IMR-90 (cell line): ENCODE results near the gene FOCAD. TPM values are rescaled to one million over a fixed set of nuclear protein-coding genes. Genes with fewer than 3 reads are reported as not detected.

Experiments used
- ATAC-seq: fragments of 200-7000 bp; cut with Tn5 transposase; 2 replicates; pipeline ENCODE4 v1.9.1; 2020; ENCODE audit warnings: low read depth, mild to moderate bottlenecking, moderate library complexity
- BruUV-seq: library from RNA; stranded (reverse); fragments of 400-500 nt; replicated peaks from 2 replicates; lab custom pipeline; 2021; lab: Mats Ljungman, UMichigan
- CTCF ChIA-PET: fragments of 300-600 bp; formaldehyde crosslinking; extraction: SDS; loops from one replicate; lab custom pipeline; 2021; ENCODE audit warnings: antibody characterized with exemption; lab: Yijun Ruan, JAX
- POLR2A ChIA-PET: fragments of 300-600 bp; sonication (Branson Sonifier 250); formaldehyde crosslinking; loops from one replicate; lab custom pipeline; 2022; ENCODE audit warnings: antibody characterized with exemption; ENCODE audit not compliant: unreplicated experiment; lab: Charles Lee
- DNase-seq: peaks from one replicate; pipeline ENCODE4 v3.0.0; 2013
- H2AFZ ChIP-seq: replicated peaks from 2 replicates; pipeline ENCODE3; 2013; ENCODE audit warnings: low read length, mild to moderate bottlenecking; ENCODE audit not compliant: poor library complexity
- H2AK5ac ChIP-seq: 2 replicates; pipeline ENCODE4 v1.6.1; 2013; ENCODE audit warnings: low read depth, low read length, inconsistent platforms
- H2AK9ac ChIP-seq: replicated peaks from 2 replicates; pipeline ENCODE3; 2013; ENCODE audit warnings: mild to moderate bottlenecking, low read depth, low read length, moderate library complexity; ENCODE audit not compliant: poor library complexity
- H2BK120ac ChIP-seq: 2 replicates; pipeline ENCODE4 v1.6.1; 2013; ENCODE audit warnings: low read depth, low read length, inconsistent platforms
- H2BK15ac ChIP-seq: 3 replicates; pipeline ENCODE4 v1.6.1; 2013; ENCODE audit warnings: low read depth, low read length, inconsistent platforms
- H2BK20ac ChIP-seq: 2 replicates; pipeline ENCODE4 v1.6.1; 2013; ENCODE audit warnings: low read depth, mild to moderate bottlenecking, inconsistent platforms, low read length, moderate library complexity
- H2BK5ac ChIP-seq: 2 replicates; pipeline ENCODE4 v1.6.1; 2013; ENCODE audit warnings: mild to moderate bottlenecking, low read depth, low read length, inconsistent platforms; ENCODE audit not compliant: poor library complexity, severe bottlenecking
- H3K14ac ChIP-seq: replicated peaks from 2 replicates; pipeline ENCODE4 v1.6.1; 2013; ENCODE audit warnings: low read depth, low read length, inconsistent platforms
- H3K18ac ChIP-seq: 2 replicates; pipeline ENCODE4 v1.6.1; 2013; ENCODE audit warnings: low read depth, low read length, control low read depth
- H3K23ac ChIP-seq: 2 replicates; pipeline ENCODE4 v1.6.1; 2013; ENCODE audit warnings: low read depth, low read length, inconsistent platforms
- H3K27ac ChIP-seq: 2 replicates; pipeline ENCODE4 v1.5.1; 2013; ENCODE audit warnings: mild to moderate bottlenecking, control low read depth, low read length; ENCODE audit not compliant: insufficient read depth
- H3K27me3 ChIP-seq: 2 replicates; pipeline ENCODE4 v1.6.1; 2013; ENCODE audit warnings: low read length; ENCODE audit not compliant: control insufficient read depth, insufficient read depth
- H3K36me3 ChIP-seq: 2 replicates; pipeline ENCODE4 v1.6.1; 2013; ENCODE audit warnings: low read length, mixed read lengths; ENCODE audit not compliant: control insufficient read depth, insufficient read depth
- H3K4ac ChIP-seq: 2 replicates; pipeline ENCODE4 v1.6.1; 2013; ENCODE audit warnings: low read depth, low read length, inconsistent platforms
- H3K4me1 ChIP-seq: 2 replicates; pipeline ENCODE4 v1.6.1; 2013; ENCODE audit warnings: low read length, mixed read lengths; ENCODE audit not compliant: control insufficient read depth, insufficient read depth
- H3K4me2 ChIP-seq: 2 replicates; pipeline ENCODE4 v1.6.1; 2013; ENCODE audit warnings: low read depth, mild to moderate bottlenecking, control low read depth, low read length, moderate library complexity
- H3K4me3 ChIP-seq: 2 replicates; pipeline ENCODE4 v1.5.1; 2013; ENCODE audit warnings: low read depth, mild to moderate bottlenecking, control low read depth, low read length, moderate library complexity; ENCODE audit not compliant: insufficient read depth
- H3K56ac ChIP-seq: 2 replicates; pipeline ENCODE4 v1.6.1; 2013; ENCODE audit warnings: low read length, inconsistent platforms; ENCODE audit not compliant: insufficient read depth; ENCODE audit errors: extremely low read depth
- H3K79me1 ChIP-seq, 2 experiments: 2 replicates each; pipeline ENCODE4 v1.6.1; 2013; ENCODE audit warnings: low read length in 2 of 2, inconsistent platforms in 1 of 2, low read depth in 1 of 2
- H3K9ac ChIP-seq: 2 replicates; pipeline ENCODE4 v1.6.1; 2013; ENCODE audit warnings: low read depth, low read length, control low read depth
- H3K9me1 ChIP-seq: 2 replicates; pipeline ENCODE4 v1.6.1; 2013; ENCODE audit warnings: low read length, inconsistent platforms; ENCODE audit not compliant: insufficient read depth
- H3K9me3 ChIP-seq: 2 replicates; pipeline ENCODE4 v1.6.1; 2013; ENCODE audit warnings: low read length; ENCODE audit not compliant: control insufficient read depth, insufficient read depth
- H4K20me1 ChIP-seq: 2 replicates; pipeline ENCODE4 v1.6.1; 2013; ENCODE audit warnings: low read length, inconsistent platforms; ENCODE audit not compliant: insufficient read depth
- H4K5ac ChIP-seq: 2 replicates; pipeline ENCODE4 v1.6.1; 2013; ENCODE audit warnings: mild to moderate bottlenecking, low read depth, low read length, control low read depth
- H4K8ac ChIP-seq, 2 experiments: 2 replicates each; pipeline ENCODE4 v1.6.1; 2013; ENCODE audit warnings: low read depth in 2 of 2, low read length in 2 of 2, control low read depth in 1 of 2, inconsistent platforms in 1 of 2
- H4K91ac ChIP-seq: 2 replicates; pipeline ENCODE4 v1.6.1; 2013; ENCODE audit warnings: low read depth, low read length, inconsistent platforms; ENCODE audit not compliant: insufficient read depth
- BHLHE40 ChIP-seq: fragments of 150-350 bp; IDR thresholded peaks from 2 replicates; pipeline ENCODE4 v1.6.1; 2016; ENCODE audit warnings: mild to moderate bottlenecking, low read depth, low read length
- CEBPB ChIP-seq: IDR thresholded peaks from 2 replicates; pipeline ENCODE4 v1.6.1; 2012; ENCODE audit warnings: low read depth, low read length, improper control_type of control experiment
- CHD1 ChIP-seq: IDR thresholded peaks from 2 replicates; pipeline ENCODE4 v1.6.1; 2012; ENCODE audit warnings: low read depth, low read length, improper control_type of control experiment
- CTCF ChIP-seq: conservative IDR thresholded peaks from 2 replicates; pipeline ENCODE4 v1.5.1; 2012; ENCODE audit warnings: mild to moderate bottlenecking, low read depth, low read length, improper control_type of control experiment
- ELK1 ChIP-seq: fragments of 150-350 bp; IDR thresholded peaks from 2 replicates; pipeline ENCODE4 v1.6.1; 2016; ENCODE audit warnings: low read depth, mild to moderate bottlenecking, low read length, moderate library complexity, borderline replicate concordance
- FOS ChIP-seq: fragments of 150-350 bp; IDR thresholded peaks from 2 replicates; pipeline ENCODE4 v1.6.1; 2016; ENCODE audit warnings: low read depth, low read length
- MAFK ChIP-seq: IDR thresholded peaks from 2 replicates; pipeline ENCODE4 v1.6.1; 2012; ENCODE audit warnings: low read depth, low read length, improper control_type of control experiment
- MAZ ChIP-seq: IDR thresholded peaks from 2 replicates; pipeline ENCODE4 v1.6.1; 2012; ENCODE audit warnings: low read depth, mild to moderate bottlenecking, low read length, improper control_type of control experiment, moderate library complexity, borderline replicate concordance
- MXI1 ChIP-seq: IDR thresholded peaks from 2 replicates; pipeline ENCODE4 v1.6.1; 2012; ENCODE audit warnings: low read depth, mild to moderate bottlenecking, low read length, moderate library complexity, borderline replicate concordance
- NFE2L2 ChIP-seq: fragments of 150-350 bp; IDR thresholded peaks from 2 replicates; pipeline ENCODE4 v1.6.1; 2016; ENCODE audit warnings: low read depth, mild to moderate bottlenecking, low read length
- RAD21 ChIP-seq: IDR thresholded peaks from 2 replicates; pipeline ENCODE4 v1.6.1; 2012; ENCODE audit warnings: low read length, improper control_type of control experiment
- RCOR1 ChIP-seq: IDR thresholded peaks from 2 replicates; pipeline ENCODE4 v1.6.1; 2012; ENCODE audit warnings: mild to moderate bottlenecking, low read length, improper control_type of control experiment; ENCODE audit not compliant: insufficient replicate concordance
- RFX5 ChIP-seq: IDR thresholded peaks from 2 replicates; pipeline ENCODE4 v1.8.0; 2012; ENCODE audit warnings: low read depth, mild to moderate bottlenecking, low read length, moderate library complexity
- SMC3 ChIP-seq: fragments of 150-350 bp; IDR thresholded peaks from 2 replicates; pipeline ENCODE4 v1.6.1; 2016; ENCODE audit warnings: low read depth, mild to moderate bottlenecking, antibody characterized with exemption, low read length, moderate library complexity
- USF2 ChIP-seq: fragments of 150-350 bp; IDR thresholded peaks from 2 replicates; pipeline ENCODE4 v1.6.1; 2017; ENCODE audit warnings: mild to moderate bottlenecking, antibody characterized with exemption, low read length, low read depth
- WGBS, 2 experiments: methylation state at CpG; one replicate each; pipeline versions ENCODE4 v1.1.5 to v1.1.7; 2013; ENCODE audit warnings: missing lambda C conversion rate in 2 of 2; ENCODE audit not compliant: insufficient read length in 1 of 2; ENCODE audit errors: extremely low coverage in 2 of 2; 5-methylcytosine and 5-hydroxymethylcytosine counted together
- dilution Hi-C: fragments of 300-500 bp; cut with HindIII; formaldehyde crosslinking; loops from one replicate; pipeline ENCODE4 v1.14.3; 2018; ENCODE audit warnings: low sequenced_read_pairs; ENCODE audit not compliant: unreplicated experiment
- in situ Hi-C: fragments of 300-500 bp; cut with MboI; formaldehyde crosslinking; loops from 3 replicates; pipeline ENCODE4 v1.14.3; 2019; ENCODE audit warnings: low sequenced_read_pairs, inconsistent platforms, mixed read lengths
- intact Hi-C: fragments of 100-400 bp; cut with micrococcal nuclease; formaldehyde crosslinking; loops from 2 replicates; pipeline ENCODE4 v1.10.0; 2022
- polyA plus RNA-seq, 3 experiments: library from polyadenylated mRNA; depleted of rRNA; stranded (reverse); fragments of >200 nt; gene quantifications; 2 replicates each; pipeline ENCODE4 v1.2.3, GENCODE V29; 2012; ENCODE audit warnings: low replicate concordance in 1 of 3
- total RNA-seq: library from RNA; depleted of rRNA; stranded (reverse); fragments of >200 nt; gene quantifications from 2 replicates; pipeline ENCODE4 v1.2.3, GENCODE V29; 2012

Gene FOCAD
- total and polyA plus RNA-seq, 2 of the 4 experiments (the other 2 are of a cell fraction) = 28.8 to 91.2 TPM

DNA sequence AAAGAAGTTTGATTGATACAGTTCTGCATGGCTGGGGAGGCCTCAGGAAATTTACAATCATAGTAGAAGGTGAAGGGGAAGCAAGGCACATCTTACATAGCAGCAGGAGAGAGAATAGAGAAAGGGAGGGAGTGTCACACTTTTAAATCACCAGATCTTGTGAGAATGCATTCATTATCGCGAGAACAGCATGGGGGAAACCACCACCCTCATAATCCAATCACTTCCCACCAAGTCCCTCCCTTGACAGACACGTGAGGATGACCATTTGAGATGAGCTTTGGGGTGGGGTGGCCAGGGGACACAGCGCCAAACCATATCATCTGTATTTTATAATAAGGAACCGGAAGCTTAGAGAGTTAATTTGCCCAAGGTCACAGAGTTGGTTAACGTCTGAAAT lies 13.7 kb upstream of the FOCAD start:
- H4K8ac ChIP-seq = no peak overlapping the region
- H3K9ac ChIP-seq = no peak overlapping the region
- H3K9me1 ChIP-seq = no peaks in the 10 kb centered on the region; the same call in 1 of the 2 replicates
- no peaks in the 10 kb centered on the region for H4K20me1 ChIP-seq
- no peak overlapping the region for H3K18ac ChIP-seq
- H2BK20ac ChIP-seq = no peak overlapping the region
- H3K79me1 ChIP-seq = 0 out of 4 replicates have a peak, but pooled peaks cover 0 to 2% of the 10 kb centered on the region in 2 experiments
- no peaks in the 10 kb centered on the region for H3K4me1 ChIP-seq
- no peak overlapping the region for H4K91ac ChIP-seq
- ChIA-PET POLR2A (no interaction called here), CTCF (no interaction called here)
- no peak overlapping the region for H3K23ac ChIP-seq
- H3K36me3 ChIP-seq = no peaks in the 10 kb centered on the region
- in situ Hi-C loops = no loop called here
- H3K4ac ChIP-seq = no peak overlapping the region
- H2AK9ac ChIP-seq = no peak overlapping the region
- no peak overlapping the region for H2BK15ac ChIP-seq
- no TSS peak for BruUV-seq
- no peak overlapping the region for H4K5ac ChIP-seq
- ATAC-seq (no peak), DNase-seq (no peak)
- H3K4me2 ChIP-seq = no peak overlapping the region
- no peak overlapping the region for H2AK5ac ChIP-seq
- no peaks in the 10 kb centered on the region; the same call in 1 of the 2 replicates for H3K27me3 ChIP-seq
- intact Hi-C loops = no loop called here
- H3K4me3 ChIP-seq = no peak overlapping the region
- no peak overlapping the region for H2BK5ac ChIP-seq
- H2BK120ac ChIP-seq = no peak overlapping the region
- H3K14ac ChIP-seq = no peak overlapping the region
- no peak overlapping the region for H3K27ac ChIP-seq
- dilution Hi-C loops = no loop called here
- no peaks in the 10 kb centered on the region for H3K9me3 ChIP-seq
- TF ChIP-seq MAFK (no peak), CTCF (no peak), SMC3 (no peak), FOS (no peak), ELK1 (no peak), NFE2L2 (no peak), CEBPB (no peak), RAD21 (no peak), RFX5 (no peak), USF2 (no peak), MAZ (no peak), BHLHE40 (no peak), RCOR1 (no peak), MXI1 (no peak), CHD1 (no peak)
- WGBS, 2 experiments = no CpG with 5 or more reads among the region's 6 CpGs
- no peak overlapping the region for H3K56ac ChIP-seq
- H2AFZ ChIP-seq = no peak overlapping the region
